GM21825 (cell line): Measurements from ENCODE around the gene SOD3.

ENCODE experiments used
- ATAC-seq: cut with Tn5 transposase; IDR thresholded peaks from one replicate; pipeline ENCODE4 v1.9.1; 2021; ENCODE audit warnings: mild to moderate bottlenecking, moderate library complexity; ENCODE audit not compliant: unreplicated experiment

SOD3 gene

GRCh38 chr4:24800325-24800895 is 5.0 kb downstream of the SOD3 start:
- ATAC-seq, result no peak

- no peak for ATAC-seq
These were observed 5.9 kb downstream of the SOD3 start for GRCh38 chr4:24801136-24801855.

DNA sequence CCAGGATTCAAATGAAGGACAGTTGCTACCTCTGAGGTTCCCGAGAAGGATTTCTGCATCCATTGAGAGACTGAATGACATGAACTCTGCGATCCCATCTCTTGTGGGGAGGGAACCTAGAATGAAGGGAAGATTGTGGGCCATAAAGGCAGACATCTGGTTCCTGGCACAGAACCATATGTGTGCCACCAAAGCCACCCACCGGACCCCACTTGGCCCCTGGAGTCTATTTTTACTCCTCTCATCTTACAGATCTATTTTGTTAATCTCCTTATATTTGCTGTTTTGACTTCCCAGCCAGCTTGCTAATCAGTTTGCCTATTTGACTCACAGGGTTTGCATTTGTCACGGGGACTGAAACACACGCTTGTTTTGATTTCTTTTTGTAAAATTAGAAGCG is 7.3 kb downstream of the SOD3 start:
- no peak for ATAC-seq

DNA sequence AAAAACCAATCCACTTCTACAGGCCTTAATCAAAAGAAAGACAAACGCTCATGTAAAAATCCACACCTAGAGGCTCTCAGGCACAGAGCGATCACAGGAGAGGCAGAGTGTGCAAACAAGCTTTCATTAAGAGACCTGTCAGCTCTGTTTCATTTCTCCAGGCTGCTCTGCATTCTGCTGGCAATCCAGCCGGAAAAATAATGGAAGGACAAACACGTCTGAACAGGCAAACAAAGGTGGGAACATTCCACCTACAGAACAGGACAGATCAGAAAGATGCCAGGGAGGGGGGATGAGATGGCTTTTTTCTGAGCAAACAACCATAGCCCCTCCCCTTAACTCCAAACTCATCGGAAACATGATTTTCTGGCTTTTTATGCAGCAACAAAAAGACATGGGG is 9.7 kb downstream of the SOD3 start:
- ATAC-seq, result no peak

- no peak for ATAC-seq
These were observed 10.2 kb downstream of the SOD3 start for GRCh38 chr4:24805566-24805965.

- ATAC-seq, result no peak
These were observed 11.0 kb downstream of the SOD3 start for GRCh38 chr4:24806206-24806990.

GRCh38 chr4:24807611-24808010 is 12.2 kb downstream of the SOD3 start:
- no peak for ATAC-seq

- ATAC-seq, result no peak
These were observed 12.9 kb downstream of the SOD3 start for GRCh38 chr4:24808261-24808660.

- ATAC-seq, result no peak
These were observed 13.6 kb downstream of the SOD3 start for GRCh38 chr4:24808955-24809354.

GRCh38 chr4:24809376-24809775 is 14.0 kb downstream of the SOD3 start:
- ATAC-seq, result no peak

DNA sequence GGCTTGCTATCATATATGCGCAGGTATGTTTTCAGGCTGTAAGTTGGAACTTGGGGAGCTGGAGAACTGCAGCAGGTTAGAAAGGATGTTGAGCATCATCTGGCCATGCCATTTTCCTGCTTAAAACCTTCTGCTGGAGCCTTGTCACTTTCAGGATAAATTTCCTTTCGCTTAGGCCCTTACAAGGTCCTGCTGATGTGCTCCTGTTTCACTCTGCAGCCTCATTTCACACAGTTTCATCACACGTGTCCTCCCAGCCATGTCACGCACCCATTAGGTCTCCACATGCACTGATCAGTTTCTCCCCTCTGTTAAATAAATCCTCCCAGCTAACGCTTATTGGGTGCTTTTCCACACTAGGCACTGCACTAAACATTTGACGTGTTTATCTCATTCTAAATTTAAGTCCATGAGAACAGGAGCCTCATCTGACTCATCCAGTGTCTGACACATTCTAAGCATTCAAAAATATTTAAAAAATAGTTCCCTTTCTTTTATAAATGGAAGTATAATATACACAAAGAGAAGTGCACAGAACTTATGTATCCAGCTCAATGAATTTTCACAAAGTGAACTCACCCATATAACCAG is 14.5 kb downstream of the SOD3 start:
- ATAC-seq, result no peak

- ATAC-seq, result no peak
These were observed 15.7 kb downstream of the SOD3 start for GRCh38 chr4:24810871-24811631.

- no peak for ATAC-seq
These were observed 18.4 kb downstream of the SOD3 start for GRCh38 chr4:24813732-24814131.

- ATAC-seq, result no peak
These were observed 21.4 kb downstream of the SOD3 start for GRCh38 chr4:24816797-24817196.

- no peak for ATAC-seq
These were observed 25.2 kb downstream of the SOD3 start for GRCh38 chr4:24820541-24820940.

DNA sequence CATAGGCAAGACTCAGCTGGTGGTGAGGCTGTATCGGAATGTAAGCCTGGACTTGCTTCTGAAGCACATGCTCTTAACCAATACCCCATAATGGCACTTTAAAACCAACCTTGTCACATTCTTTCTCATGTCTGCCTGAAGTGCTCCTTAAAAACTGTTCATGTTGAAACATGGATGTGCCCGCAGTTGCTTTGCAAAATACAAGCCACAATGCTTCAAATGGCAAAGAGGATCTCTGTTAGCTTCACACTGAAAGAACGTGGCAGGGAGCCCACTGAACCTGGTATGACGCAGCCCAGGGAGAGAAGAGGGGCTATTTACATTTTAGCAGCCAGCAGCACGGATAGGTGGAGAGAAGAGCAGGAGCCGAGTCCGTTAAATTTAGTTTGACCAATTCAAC is 29.3 kb downstream of the SOD3 start:
- ATAC-seq, result no peak

DNA sequence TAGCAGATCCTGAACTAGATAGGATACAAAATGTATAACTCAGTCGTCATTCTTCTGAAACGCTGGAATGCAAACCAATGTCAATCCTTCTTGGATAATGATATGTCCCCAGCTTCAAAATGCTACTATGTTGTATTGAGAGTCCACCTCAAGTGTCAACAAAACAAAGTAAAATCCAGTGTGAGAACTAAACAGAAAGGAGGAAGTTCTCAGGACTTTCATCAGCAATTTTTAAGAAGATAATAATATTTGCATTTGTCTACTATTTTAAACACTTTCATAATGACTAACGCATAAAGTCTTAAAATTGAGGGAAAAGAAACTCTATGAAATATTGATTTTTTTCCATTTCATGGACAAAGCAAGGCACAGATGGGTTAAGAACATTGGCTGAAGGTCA is 36.3 kb downstream of the SOD3 start:
- no peak for ATAC-seq

DNA sequence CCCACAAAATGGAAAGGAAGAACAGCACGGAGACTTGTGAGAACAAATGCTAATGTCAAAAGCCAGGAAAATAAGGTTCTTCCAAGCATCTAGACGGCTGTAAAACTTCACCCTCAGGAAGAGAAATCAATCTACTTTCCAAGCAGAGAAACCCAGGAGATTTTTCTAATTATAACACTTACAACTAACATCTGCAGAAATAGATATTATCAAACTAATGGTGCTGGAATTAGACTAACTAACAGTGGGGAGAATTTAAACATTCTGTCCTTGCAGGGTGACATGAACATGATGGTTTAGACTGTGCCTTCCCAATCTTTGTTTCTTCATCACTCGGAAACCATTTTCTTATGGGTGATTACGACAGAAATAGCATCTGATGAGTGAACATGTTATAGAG is 40.3 kb downstream of the SOD3 start:
- ATAC-seq, result no peak

DNA sequence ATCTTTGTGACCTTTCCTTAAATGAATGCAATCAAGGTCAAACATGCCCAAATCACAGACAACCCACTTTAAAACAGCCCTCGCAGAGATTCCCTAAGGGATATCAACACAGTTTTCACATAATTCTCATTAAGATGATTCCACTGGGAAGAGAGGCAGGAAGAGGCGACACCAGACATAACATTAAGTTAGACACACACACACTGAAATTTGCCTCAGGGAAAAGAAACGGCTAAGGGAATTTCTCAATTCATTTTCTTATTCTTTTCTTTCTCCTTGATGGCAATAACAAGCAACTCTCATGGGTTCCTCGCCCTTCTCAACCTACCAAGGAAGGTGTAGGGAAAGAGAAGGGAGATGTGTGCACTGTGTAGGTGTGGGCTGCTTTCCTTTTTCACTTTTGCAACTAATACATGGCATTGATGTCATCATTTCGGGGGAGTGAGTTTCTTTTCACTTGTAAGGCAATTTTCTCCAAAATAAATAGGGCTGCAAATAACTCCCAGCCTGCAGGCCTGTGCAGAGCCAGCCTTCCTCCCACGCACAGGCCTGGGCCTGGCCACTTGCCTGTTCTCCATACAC is 41.4 kb downstream of the SOD3 start:
- ATAC-seq, result no peak

DNA sequence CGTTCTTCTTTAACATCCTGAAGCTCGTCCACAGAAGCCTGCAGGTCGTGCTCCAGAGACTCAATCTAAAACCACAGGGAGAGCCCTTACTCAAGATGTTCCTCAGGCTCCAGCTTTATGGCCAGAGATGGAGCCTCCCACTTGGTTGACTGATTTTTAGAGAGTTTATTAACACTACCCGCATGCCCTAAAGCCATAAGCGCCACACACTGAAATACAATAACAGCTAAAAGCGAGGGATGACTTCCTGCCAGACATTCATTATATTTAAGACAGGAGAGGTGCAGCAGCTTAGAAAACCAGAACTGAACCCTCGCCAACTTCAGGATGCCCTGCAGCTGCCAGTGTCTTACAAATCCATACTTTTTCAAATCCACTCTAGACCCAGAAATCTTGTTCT is 42.0 kb downstream of the SOD3 start:
- ATAC-seq, result no peak

- no peak for ATAC-seq
These were observed 42.4 kb downstream of the SOD3 start for GRCh38 chr4:24837781-24838180.
